ENCODE data around the gene EML6. TPM values are rescaled to one million over a fixed set of nuclear protein-coding genes. Genes with fewer than 3 reads are reported as not detected.

Gene EML6
- total RNA-seq, 1 experiment from 2014 or later = 1.5 TPM

- Mint-ChIP-seq H3K9me3 (no peaks in the 10 kb centered on the region; a peak in 1 of 5 replicates), H3K27ac (no peak overlapping the region)
Observed at GRCh38 chr2:54881759-54882158, 158.3 kb downstream of the EML6 start.

More at GRCh38 chr2:54881759-54882158, 158.3 kb downstream of the EML6 start:
- DNase-seq = no peak
- Mint-ChIP-seq H3K4me1 (no peaks in the 10 kb centered on the region), H3K36me3 (ENCODE audit: insufficient read depth in 1 of 3, low read depth in 3 of 3) (no peaks in the 10 kb centered on the region), H3K4me3 (no peak overlapping the region), H3K27me3 (ENCODE audit: low read depth) (no peaks in the 10 kb centered on the region)
- Histone ChIP-seq H2BK120ac (ENCODE audit: low read depth, low read length, poor library complexity, severe bottlenecking) (no peak overlapping the region), H3K56ac (ENCODE audit: insufficient read length, low read depth, low read length) (no peak overlapping the region), H3K23me2 (ENCODE audit: insufficient read length, low read depth, low read length, poor library complexity, severe bottlenecking) (no peaks in the 10 kb centered on the region), H3K27ac (ENCODE audit: insufficient read length, low read depth, low read length) (no peak overlapping the region), H2AFZ (ENCODE audit: low read length) (no peak overlapping the region), H3K4me1 (ENCODE audit: insufficient read depth, low read length) (no peaks in the 10 kb centered on the region), H2BK20ac (ENCODE audit: low read depth, low read length, poor library complexity, severe bottlenecking) (no peak overlapping the region), H3K18ac (ENCODE audit: insufficient read length, low read depth, low read length) (no peak overlapping the region), H3K14ac (ENCODE audit: insufficient read depth, low read length) (no peak overlapping the region), H3K9ac (ENCODE audit: extremely low read depth, insufficient read length, low read length) (no peak overlapping the region), H3T11ph (ENCODE audit: low read length) (no peak overlapping the region), H4K20me1 (ENCODE audit: control insufficient read depth, insufficient read depth, insufficient read length) (no peaks in the 10 kb centered on the region), H3K79me1 (ENCODE audit: insufficient read depth, low read depth, low read length, poor library complexity, severe bottlenecking) (no peaks in the 10 kb centered on the region), H2AK5ac (ENCODE audit: insufficient read length, low read length) (no peak overlapping the region), H4K8ac (replicated peaks; ENCODE audit: insufficient read length, low read depth, low read length) (no peak overlapping the region), H4K5ac (ENCODE audit: insufficient read length, low read depth, low read length) (no peak overlapping the region), H2BK15ac (ENCODE audit: low read depth, low read length) (no peak overlapping the region), H3K27me3 (ENCODE audit: insufficient read depth, low read length) (no peaks in the 10 kb centered on the region), H4K91ac (ENCODE audit: insufficient read length, low read depth, low read length) (no peak overlapping the region), H3K79me2 (ENCODE audit: insufficient read depth, low read length) (no peaks in the 10 kb centered on the region), H3K9me3 (ENCODE audit: control insufficient read depth, low read depth, low read length) (no peaks in the 10 kb centered on the region), H3K4ac (ENCODE audit: low read depth, low read length) (no peak overlapping the region), H2BK5ac (ENCODE audit: insufficient read length, low read length) (no peak overlapping the region), H3K4me2 (ENCODE audit: insufficient read depth, insufficient read length, low read length) (no peak overlapping the region), H3K23ac (ENCODE audit: insufficient read length, low read depth, low read length) (no peak overlapping the region), H2BK12ac (ENCODE audit: insufficient read length, low read depth, low read length) (no peak overlapping the region)
- no CpG with 5 or more reads among the region's 4 CpGs for WGBS (ENCODE audit: extremely low coverage, insufficient read length, low lambda C conversion rate)
- TF ChIP-seq, protein P1, sequence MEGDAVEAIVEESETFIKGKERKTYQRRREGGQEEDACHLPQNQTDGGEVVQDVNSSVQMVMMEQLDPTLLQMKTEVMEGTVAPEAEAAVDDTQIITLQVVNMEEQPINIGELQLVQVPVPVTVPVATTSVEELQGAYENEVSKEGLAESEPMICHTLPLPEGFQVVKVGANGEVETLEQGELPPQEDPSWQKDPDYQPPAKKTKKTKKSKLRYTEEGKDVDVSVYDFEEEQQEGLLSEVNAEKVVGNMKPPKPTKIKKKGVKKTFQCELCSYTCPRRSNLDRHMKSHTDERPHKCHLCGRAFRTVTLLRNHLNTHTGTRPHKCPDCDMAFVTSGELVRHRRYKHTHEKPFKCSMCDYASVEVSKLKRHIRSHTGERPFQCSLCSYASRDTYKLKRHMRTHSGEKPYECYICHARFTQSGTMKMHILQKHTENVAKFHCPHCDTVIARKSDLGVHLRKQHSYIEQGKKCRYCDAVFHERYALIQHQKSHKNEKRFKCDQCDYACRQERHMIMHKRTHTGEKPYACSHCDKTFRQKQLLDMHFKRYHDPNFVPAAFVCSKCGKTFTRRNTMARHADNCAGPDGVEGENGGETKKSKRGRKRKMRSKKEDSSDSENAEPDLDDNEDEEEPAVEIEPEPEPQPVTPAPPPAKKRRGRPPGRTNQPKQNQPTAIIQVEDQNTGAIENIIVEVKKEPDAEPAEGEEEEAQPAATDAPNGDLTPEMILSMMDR (conservative IDR thresholded peaks at IDR 0.05) = no peak
